ENCODE data around the gene SPATS1.
"Not testable (repeated sequence)": the region's sequence is repeated elsewhere in the genome, so short reads cannot be mapped to it uniquely, and the experiment has no call there.

The SPATS1 gene

DNA sequence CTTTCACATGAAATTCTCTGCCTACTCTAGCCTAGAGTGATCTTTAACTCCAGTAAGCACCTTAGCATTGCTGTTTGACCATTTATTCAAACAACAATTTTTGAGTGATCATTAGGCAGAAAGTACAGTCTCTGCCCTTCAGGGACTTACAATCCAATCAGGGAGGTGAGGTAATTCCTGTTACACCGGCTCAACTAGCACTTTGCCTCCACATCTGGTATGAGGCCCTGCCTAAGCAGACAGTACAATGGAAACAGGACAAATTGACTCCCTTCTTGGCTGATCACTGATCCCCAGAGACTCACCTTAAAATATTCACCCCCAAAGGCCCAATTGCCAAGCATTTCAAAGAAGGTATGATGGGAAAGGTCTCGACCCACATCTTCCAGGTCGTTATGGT, 30.7 kb upstream of the SPATS1 start:
- no peak for DNase-seq

DNA sequence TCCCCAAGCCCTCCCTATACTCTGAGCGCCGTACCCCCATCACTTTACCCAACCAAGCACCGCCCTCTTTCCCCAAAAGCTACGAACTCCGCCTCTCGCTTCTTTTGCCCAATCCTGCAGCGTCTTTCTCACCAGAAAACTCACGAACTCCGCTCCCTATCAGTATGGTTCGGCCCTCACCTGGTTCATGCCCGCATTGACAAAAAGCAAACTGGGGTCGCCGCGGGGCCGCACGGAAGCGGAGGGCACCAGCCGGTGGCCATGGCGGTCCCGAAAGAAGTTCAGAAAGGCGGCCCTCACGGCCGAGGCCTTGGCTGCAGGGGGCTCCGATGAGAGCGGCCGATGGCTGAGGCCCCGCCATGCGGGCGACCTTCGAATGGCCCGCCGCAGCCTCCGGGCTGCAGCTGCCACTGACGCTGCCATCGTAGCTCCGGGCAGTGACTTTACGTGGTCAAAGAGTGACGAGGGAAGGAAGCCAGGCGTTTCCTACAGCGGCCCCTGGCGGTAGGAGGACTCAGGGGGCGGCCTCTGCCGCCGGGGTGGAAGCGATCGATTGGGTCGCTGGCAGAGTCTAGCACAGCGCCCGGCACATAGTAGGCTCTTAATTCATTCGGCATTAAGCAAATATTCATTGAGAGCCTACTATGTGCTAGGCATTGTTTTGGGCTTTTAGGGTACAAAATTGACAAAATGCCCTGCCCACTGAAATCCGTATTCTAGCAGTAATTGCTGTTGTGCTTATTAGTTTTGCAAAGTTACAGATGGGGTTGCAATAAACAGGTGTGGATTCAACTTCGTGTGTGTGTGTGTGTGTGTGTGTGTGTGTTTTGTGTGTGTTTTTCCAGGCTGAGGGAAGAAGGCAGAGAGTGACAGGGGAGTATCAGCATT, 29.3 kb upstream of the SPATS1 start, which contains the start of gene AARS2:
Gene AARS2, minus strand, starts transcription at position 447 of the 888 bp plus-strand sequence. Its CDS starts 24 bp downstream, at position 423.
- peak; percentile 97 to 98 for DNase-seq

DNA sequence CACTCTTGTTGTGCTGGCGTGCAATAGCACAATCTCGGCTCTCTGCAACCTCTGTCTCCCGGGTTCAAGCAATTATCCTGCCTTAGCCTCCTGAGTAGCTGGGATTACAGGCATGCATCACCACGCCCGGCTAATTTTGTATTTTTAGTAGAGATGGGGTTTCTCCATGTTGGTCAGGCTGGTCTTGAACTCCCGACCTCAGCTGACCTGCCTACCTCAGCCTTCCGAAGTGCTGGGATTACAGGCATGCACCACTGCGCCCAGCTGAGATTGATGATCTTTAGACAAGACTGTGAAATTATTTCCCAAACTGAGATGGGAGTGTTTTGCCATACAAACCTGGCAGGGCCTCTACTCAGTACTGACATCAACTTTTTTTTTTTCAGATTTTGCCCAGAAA, 27.8 kb upstream of the SPATS1 start:
- DNase-seq: not testable (repeated sequence)

DNA sequence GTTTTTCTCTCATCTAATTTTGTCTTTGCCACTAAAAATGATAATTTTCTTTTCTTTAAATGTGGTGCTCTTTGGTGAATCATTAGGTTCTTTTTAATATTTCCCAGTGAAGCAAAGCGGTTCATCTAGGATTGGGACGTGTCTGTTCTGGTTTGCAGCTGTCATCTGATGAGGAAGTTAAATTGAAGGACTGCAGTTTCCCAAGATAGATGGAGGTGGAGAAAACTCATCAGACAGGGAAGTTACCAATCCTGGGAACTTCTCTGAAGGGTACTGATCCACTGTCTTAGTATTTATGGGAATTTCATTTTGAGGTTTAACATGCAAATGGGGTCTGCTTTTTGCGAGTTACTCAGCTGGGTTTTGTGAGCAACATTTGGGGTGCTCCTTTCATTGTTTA, 26.9 kb upstream of the SPATS1 start:
- DNase-seq: no peak

DNA sequence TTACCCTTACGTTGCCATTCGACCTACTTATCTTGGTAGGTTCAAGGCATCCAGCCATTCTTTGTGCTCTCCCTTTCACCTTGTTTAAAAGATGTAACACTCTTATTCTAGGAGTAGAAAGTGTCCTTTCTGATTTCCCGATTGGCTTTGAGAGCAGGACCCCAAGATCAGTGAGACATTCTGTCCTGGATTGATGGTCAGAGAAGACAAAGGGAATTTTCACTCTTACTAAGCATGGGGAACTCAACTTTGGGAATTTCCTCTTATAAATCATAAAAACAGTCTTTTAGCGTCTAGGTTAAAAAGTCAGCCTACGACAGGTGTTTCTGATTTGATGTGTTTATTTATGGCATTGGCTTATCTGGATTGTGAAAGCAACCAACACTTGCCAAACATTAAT, 26.5 kb upstream of the SPATS1 start:
- DNase-seq: no peak

DNA sequence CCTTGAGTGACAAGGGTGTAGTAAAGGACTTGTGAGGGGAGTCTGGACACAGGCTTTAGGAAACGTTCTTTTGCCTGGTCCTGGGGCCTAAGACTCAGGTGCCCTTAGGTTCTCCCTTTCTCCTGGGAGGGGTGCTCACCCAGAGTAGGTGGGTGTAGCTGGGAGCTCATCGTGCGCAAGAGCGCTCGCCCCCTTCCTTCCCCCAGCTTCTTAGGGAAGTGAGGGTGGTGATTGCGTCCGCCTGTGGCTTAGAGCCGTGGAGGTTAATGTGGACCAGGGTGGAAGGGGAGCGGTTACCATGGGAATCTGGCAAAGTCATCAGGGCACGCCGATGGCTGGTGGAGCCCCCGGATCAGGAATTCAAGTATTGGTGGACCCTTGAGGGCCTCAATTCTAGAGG, 26.0 kb upstream of the SPATS1 start:
- DNase-seq: no peak

DNA sequence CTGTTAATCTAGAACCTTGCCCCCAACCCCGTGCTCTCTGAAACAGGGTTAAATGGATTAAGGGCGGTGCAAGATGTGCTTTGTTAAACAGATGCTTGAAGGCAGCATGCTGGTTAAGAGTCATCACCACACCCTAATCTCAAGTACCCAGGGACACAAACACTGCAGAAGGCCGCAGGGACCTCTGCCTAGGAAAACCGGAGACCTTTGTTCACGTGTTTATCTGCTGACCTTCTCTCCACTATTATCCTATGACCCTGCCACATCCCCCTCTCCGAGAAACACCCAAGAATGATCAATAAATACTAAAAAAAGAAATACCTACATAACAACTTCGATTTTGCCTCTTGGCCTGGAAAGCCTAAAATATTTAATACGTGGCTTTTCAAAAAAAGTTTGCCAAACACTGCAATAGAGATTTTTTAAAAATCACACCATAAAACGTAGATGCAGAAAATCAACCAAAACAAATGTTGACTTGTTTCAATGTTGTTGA, 25.3 kb upstream of the SPATS1 start:
- DNase-seq: not testable (repeated sequence)

DNA sequence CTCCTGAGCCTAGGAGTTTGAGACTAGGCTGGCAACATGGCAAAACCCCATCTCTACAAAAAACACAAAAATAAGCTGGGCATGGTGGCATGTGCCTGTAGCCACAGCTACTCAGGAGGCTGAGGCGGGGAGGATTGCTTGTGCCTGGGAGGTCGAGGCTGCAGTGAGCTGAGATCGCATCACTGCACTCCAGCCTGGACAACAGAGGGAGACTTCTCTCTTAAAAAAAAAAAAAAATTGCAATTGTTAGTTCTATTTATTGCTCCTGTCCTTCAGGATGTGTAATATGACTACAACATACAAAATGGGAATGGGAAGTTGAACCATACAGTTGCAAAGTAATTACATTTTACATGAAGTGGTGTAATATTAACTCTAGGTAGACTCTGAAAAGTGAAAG, 21.2 kb upstream of the SPATS1 start:
- no peak for DNase-seq

DNA sequence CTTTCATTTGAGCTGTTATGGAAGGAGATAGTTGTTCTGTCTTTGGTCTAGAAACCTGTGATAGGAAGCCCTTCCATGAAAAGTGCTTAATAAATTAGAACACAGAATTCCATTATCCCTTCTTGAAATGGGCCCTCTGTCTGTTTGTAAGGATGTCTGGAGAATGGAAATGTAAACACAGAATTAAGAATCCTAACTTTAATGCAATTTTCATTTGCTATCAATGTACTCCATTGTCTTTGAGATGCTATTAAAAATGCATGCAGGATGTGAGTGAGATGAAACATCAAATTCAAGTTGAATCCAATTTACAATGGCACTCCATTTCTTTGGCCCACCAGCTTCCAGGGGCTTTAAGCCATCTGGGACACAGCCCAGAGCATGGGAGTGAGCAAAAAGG, 15.4 kb upstream of the SPATS1 start:
- DNase-seq: no peak

DNA sequence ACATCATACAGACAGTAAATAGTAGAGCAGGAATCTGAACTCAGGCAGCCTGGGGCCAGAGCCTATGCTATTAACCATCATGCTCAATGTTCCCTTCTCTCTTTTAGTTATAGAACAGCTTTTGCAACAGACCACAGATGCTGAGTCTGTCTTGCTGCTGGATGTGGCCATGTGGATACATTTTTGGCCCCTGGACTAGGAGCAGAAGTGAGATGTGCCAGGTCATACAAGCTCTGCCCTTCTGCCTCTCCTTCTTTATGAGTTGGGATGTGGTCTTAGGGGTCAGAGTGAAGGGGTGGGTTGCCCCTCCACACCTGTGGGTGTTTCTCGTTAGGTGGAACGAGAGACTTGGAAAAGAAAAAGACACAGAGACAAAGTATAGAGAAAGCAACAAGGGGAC, 14.7 kb upstream of the SPATS1 start:
- DNase-seq: no peak

DNA sequence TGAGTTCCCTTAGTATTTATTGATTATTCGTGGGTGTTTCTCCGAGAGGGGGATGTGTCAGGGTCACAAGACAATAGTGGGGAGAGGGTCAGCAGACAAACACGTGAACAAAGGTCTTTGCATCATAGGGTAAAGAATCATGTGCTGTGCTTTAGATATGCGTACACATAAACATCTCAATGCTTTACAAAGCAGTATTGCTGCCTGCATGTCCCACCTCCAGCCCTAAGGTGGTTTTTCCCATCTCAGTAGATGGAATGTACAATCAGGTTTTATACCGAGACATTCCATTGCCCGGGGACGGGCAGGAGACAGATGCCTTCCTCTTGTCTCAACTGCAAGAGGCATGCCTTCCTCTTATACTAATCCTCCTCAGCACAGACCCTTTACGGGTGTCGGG, 14.2 kb upstream of the SPATS1 start:
- not testable (repeated sequence) for DNase-seq

DNA sequence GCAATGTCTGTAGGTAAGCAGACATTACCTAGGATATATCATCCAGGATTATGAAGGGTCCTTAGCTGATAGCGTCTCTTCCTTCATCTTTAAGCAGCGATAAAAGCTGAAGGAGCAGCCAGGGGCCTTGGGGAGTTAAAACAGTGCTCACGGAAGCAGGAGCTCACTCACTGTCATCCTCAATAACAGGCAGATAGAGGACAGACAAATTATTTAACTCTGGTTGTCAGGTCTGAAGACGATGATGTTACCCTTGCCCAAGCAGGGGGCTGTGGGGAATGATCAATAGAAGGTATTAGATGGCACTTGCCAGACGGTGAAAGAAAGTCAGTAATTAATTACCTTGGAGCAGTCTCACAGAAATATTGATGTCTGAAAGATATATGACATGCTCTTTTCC, 12.6 kb upstream of the SPATS1 start:
- no peak for DNase-seq

DNA sequence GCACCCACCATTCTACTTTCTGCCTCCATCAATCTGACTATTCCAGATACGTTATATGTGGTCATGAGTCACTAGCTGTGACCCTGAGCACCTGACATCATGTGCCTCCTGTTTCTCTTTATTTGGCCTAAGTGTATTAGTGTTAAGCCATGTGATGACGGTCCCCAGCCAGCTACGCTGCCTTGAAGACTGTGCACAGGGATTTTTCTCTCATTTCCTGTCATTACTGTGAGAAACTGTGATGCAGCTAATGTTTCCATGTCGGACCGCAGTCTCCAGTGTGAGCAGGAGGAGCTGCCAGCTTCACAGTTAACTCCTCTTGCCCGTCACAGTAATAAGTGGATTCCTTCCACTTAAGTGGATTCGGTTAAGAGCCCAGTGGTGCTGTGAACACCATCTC, 9.9 kb upstream of the SPATS1 start:
- no peak for DNase-seq

DNA sequence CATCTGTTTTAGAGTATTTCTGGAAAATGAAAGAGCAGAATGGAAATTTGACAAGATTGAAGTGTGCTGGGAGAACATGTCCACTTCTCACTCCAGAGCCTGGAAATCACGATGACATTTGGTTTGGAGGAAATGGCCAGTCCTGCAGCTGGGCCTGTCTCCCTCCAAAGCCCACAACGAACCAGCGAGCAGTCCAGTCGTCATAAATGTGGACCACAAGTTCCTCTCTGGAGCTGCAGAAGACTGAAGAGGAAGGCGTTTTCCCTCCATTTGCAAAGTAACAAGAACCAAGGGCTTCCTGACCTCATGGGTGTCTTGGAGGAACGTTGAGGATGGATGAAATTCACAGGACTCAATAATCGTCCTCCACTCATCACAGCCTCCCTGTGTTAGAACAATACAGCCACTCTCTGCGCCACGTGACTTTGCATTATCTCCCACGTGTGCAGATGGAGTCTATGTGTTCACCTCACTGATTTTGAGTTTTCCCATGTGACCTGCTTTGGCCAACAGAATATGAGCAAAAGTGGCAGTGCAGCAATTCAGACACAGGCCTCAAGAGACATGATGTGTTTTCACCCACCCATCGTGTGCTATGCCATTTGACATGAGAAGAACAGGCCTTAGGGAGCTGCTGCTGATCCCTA, 9.1 kb upstream of the SPATS1 start:
- DNase-seq: no peak

DNA sequence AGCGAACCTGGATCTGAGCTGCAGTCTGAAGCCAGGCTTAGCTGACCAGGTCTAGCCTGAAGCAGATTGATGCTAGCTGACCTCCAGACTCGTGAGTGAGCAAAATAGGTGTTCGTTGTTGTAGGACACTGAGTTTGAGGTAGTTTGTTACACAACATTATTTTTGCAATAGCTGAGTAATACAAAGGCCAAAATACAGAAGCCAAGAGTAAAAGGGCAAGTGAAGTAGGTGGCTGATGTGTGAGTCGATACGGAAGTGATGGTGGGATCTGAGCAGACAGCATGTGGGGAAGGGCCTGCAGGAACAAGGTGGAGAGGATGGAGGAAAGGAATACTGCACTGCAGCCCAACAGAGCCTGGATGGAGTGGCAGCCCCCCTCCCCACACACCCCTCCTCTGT, 8.5 kb upstream of the SPATS1 start:
- DNase-seq: no peak

DNA sequence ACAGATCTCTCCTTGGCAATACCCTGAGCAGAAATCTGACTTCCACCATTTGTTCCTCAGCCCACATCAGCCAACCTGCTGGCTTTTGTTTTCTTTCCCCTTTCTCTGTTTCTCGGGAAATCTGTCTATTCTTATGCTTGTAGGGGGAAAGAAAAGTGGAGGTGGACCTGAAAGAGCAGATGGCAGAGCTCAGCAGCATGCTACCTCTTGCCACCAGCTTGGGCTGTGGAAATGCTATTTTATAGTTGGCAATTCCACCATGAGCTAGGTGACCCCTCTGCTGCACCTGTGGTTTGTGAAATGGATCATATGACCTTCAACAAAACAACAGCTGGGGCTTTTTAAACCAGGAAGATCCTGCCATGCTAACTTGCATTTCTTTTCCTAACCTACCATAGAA, 6.8 kb upstream of the SPATS1 start:
- DNase-seq: no peak

DNA sequence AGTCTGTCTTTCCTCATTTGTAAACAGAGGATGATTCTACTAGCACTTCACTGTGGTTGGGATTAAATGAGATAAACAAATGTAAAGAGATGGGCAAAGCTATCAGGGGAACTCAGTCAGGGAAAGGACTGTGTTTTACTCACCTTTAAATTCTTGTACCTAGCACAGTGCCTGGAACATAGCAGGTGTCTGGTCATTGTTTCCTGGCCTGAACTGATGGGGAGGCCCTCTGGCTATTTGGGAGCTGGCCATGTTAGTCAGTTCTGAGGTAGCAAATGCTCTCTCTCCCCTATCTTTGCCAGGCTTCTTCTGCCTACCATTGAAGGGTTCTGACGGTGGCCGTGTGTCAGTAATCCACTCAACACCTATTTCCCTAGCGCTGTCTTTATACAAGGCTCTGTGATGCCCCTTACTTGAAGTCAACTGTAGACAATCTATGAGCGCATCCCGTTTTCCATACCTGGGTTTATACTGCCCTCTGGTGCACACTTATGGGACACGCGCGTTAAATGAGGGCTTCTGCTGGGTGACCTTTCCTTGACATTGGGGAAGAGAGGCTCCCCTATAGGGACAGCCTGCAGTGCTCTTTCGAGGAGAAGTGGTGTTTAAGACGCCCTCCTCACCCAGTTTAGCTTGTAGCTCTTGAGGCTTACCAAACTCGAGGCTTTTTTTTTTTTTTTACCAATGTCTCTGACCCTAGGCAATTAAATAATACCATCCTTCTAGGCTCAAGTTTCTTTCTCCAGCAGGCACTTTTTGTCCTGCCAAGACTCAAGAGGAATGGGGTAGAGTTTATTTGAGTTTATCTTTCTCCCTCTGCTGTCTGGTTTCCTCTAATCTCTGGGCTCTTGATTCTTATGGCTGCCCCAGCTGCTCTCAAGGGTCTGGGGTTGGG, 4.0 kb upstream of the SPATS1 start:
- DNase-seq: peak; percentile 82 to 84

DNA sequence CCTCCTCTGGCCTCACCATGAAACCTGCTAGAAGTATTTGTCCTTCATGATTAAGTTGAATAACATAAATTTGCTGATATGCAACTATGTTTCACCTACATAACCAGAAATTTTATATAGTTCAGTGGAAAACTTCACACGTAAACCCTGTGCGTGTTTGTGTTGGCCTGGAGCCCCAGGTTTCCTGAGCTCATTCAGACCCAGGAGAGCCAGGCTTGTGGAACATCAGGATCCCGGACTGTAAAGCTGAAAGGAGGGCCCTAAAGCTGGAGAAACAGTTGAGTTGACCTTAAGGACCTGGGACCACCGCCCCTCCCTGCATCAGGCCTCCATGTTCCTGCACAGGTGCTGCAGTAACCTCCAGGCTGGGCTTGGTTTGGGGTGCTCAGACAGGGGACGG, 3.1 kb upstream of the SPATS1 start:
- DNase-seq: no peak

DNA sequence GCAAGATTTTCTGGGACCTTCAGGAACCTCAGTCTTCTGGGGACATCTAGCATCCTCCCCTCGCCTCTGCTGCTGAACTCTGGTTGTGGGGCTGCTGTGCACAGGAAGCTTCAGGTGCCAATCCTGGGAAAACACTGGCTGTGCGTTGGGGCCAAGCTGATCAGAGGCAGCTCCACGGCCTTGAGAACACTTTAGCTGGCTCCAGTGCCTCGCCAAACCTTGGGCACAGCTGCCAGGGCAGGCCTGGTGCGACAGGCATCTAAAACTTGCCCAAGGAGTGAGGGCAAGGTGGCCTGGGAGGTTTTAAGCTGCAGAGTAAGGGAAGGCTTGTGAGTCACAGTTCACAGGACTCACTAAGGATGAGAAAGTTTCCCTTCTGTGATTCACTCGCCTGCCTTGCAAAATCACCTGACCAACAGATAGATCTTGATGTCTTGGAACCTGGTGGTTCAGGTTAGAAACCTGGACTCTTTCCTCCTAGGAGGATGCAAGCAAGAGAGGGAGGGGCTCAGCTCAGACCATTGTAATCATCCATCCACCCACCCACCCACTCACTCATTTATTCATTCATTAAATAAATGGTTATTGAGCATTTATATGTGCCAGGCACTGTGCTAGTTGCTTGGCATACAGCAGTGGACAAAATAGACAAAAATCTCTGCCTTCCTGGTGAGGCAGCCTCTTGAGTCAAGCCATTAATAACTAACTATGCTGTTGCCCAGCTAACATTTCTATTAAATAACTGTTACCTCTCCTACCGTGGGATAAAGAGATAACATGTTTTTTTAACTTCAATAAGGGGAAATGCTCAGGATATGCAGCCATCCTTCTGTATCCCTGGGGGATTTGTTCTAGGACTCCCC, 2.5 kb upstream of the SPATS1 start:
- peak; percentile 24 to 29 for DNase-seq

DNA sequence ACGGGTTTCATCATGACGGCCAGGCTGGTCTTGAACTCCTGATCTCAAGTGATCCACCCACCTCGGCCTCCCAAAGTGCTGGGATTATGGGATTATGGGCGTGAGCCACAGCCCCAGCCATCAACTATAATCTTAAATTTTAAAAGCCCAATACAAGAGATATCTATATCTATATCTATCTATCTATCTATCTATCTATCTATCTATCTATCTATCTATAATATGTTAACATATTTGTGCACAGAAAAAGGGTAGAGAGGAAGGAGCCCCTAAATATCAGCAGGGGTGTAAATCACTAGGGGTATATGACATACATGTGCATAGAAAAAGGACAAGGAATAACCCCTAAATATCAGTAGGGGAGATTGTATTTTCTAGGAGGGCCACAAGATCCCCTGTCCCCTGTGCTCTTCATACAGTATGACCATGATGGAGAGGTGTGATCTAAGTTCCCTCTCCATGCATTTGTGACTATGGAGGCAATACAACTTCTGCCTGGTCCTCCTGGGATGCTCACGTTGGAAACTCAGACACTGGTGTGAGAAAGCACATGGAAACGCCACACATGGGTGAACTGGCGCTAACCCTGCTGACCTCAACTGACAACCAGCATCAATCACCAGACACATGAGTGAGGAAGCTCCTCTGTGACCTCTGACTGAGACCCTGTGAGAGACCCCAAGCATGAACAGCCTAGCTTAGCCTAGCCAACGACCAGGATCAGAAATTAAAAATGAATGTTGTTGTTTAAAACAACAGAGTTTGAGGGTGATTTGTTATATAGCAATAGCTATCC, 1.2 kb upstream of the SPATS1 start:
- no peak for DNase-seq

DNA sequence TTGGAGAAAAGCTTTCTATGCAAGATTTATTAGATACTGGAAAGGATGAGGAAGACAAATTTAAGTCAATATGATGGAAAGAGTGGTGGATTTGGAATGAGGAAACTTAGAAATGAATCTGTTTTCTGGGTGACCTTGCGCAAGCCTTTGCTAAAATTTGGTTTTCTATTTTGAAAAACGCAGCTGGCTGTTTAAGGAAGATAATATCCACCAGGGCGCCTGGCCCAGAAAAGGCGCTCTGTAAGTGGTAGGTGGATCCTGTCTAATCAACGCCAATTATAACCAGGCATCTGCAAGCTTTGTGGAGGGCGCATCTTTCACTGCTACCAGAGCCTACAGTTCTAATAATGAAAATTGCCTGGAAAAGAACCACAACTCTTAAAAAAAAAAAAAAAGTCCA, 398 bp upstream of the SPATS1 start:
- no peak for DNase-seq

Data from activated T-cell treated with anti-CD3 and anti-CD28 coated beads, Interleukin-2, amount 50 U/mL, for 48 hours (primary cell).